Heart right ventricle (tissue), 16 donors: ENCODE results near the gene PACS2. TPM values are rescaled to one million over a fixed set of nuclear protein-coding genes. Genes with fewer than 3 reads are reported as not detected.
A peak's percentile ranks its signal among the peaks of the same experiment; 100 is the strongest.
"Not testable (repeated sequence)": the region's sequence is repeated elsewhere in the genome, so short reads cannot be mapped to it uniquely, and the experiment has no call there.

Experiments used
- ATAC-seq, 8 donors: fragments of 200-7000 bp; cut with Tn5 transposase; one replicate each; pipeline ENCODE4 v1.9.1; 2020; ENCODE audit warnings: mild to moderate bottlenecking in 8 of 8, moderate library complexity in 8 of 8, moderate number of reproducible peaks in 1 of 8
- DNase-seq, 2 donors: peaks; one replicate each; pipeline ENCODE4 v3.0.0-alpha.2; 2020
- H3K27ac ChIP-seq, 10 donors: fragments of 200-600 bp; sonication (generic) in 2 of 10; one replicate each; pipeline versions ENCODE4 v1.5.0 to v1.8.0; 2020 to 2022; ENCODE audit warnings: mild to moderate bottlenecking in 3 of 10
- H3K27me3 ChIP-seq, 7 donors: fragments of 200-600 bp; one replicate each; pipeline ENCODE4 v1.8.0; 2021 to 2022; ENCODE audit warnings: mild to moderate bottlenecking in 2 of 7
- H3K36me3 ChIP-seq, 9 donors: fragments of 200-600 bp; sonication (generic) in 1 of 9; one replicate each; pipeline versions ENCODE4 v1.5.0 to v1.8.0; 2020 to 2022; ENCODE audit warnings: mild to moderate bottlenecking in 2 of 9
- H3K4me1 ChIP-seq, 9 donors: fragments of 200-600 bp; sonication (generic) in 1 of 9; one replicate each; pipeline versions ENCODE4 v1.5.0 to v1.8.0; 2020 to 2022; ENCODE audit warnings: mild to moderate bottlenecking in 4 of 9
- H3K4me3 ChIP-seq, 10 donors: fragments of 200-600 bp; sonication (generic) in 2 of 10; one replicate each; pipeline versions ENCODE4 v1.5.0 to v1.8.0; 2020 to 2022; ENCODE audit warnings: mild to moderate bottlenecking in 7 of 10, moderate library complexity in 2 of 10
- H3K9me3 ChIP-seq, 11 donors: fragments of 200-600 bp in 10 of 11; sonication (generic) in 2 of 11; one replicate each; pipeline versions ENCODE4 v1.5.0 to v1.8.0; 2013 to 2022; ENCODE audit warnings: mild to moderate bottlenecking in 2 of 11, control low read depth in 1 of 11, moderate library complexity in 1 of 11
- WGBS, 2 donors: extraction: QIAGEN DNeasy Blood & Tissue Kit; methylation state at CpG; one replicate each; pipeline ENCODE4 v1.1.7; 2013; ENCODE audit warnings: inconsistent platforms in 1 of 2; 5-methylcytosine and 5-hydroxymethylcytosine counted together
- intact Hi-C, 10 donors: fragments of 100-400 bp; cut with DNase I; formaldehyde crosslinking; loops; one replicate each; pipeline versions ENCODE4 v1.11.1 to v1.14.2; 2022
- polyA plus RNA-seq, 2 donors: library from polyadenylated mRNA; stranded (reverse); fragments of 200-250 nt; gene quantifications; one replicate each; pipeline ENCODE4 v1.2.3, GENCODE V29; 2013
- total RNA-seq, 10 donors: library from RNA; stranded (reverse); fragmentation: NEBNext Ultra II Directional in 3 of 10; extraction: Animal tissue kit (Norgen Biotek cat#: 25700) in 3 of 10; gene quantifications; one replicate each; pipeline versions ENCODE4 v1.2.1 to v1.2.4, GENCODE V29; 2021 to 2023
- TF ChIP-seq, protein P1 (sequence below), 9 donors: fragments of 200-600 bp; sonication (generic) in 2 of 9; IDR thresholded peaks; one replicate each; pipeline versions ENCODE4 v1.5.0 to v1.8.0; 2021 to 2022; ENCODE audit warnings: antibody characterized with exemption in 9 of 9, mild to moderate bottlenecking in 5 of 9, moderate library complexity in 1 of 9
- donor health status: Arrhythmogenic right ventricular cardiomyopathy.
- donor health status: ischemic (EF 13 %, LVEDD 7.1; RV severe dilation, severe dysfunction).
- donor health status: healthy with polysubstance abuse.
- donor health status: DM: no; HTN: yes; CAD: no.
- donor health status: DM: no; HTN: no; CAD: no.
- donor health status: ischemic (EF 25% LVEDD 6.9; RV normal size, moderate dysfunction).
- donor health status: ischemic (EF 25% LVEDD 5.7; RV mildly dilated, moderate dysfunction).
- donor health status: healthy.
- donor health status: DM: yes; HTN: yes; CAD: no.
- donor health status: Ischemic cardiomyopathy.
- donor health status: ischemic (EF 35%, LVEDD 5.7; RV mildly dilated, moderate dysfunction).
- donor health status: nonischemic (EF 11% LVEDD 7.7; RV severe dilation, severe dysfunction).
- donor health status: DM: yes; HTN: yes; CAD: no.
- donor health status: PGD.
- donor health status: ischemic (EF 29% LVEDD 5.4; RV normal size, mild dysfunction).
- donor health status: nonischemic (EF 23%, LVEDD 6.1; RV moderate dilation, normal function).

PACS2 gene
- total and polyA plus RNA-seq, 12 donors: 41.8 to 123 (median 54.6) TPM

DNA sequence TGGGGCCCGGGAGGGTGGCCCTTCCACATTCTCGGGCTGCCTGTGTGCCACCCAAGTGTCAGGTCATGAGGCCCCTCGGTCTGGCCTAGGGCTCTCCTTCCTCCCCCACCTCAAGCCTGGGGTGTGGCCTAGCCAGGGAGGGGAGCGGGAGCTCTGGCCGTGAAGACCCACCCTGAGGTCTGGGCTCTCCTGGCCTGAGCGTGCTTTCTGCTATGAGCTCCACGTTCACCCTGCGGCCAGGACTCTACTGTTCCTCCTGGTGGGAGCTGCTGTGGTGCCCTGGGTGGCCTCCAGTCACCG lies 12.0 kb downstream of the PACS2 start:
- DNase-seq: no peak
- WGBS, 2 donors: 75 to 85% methylated on average over 9 of the region's 9 CpGs
- Histone ChIP-seq H3K9me3 (no peaks in the 10 kb centered on the region), H3K36me3 (peaks cover 0 to 5% (median 0%) of the 10 kb centered on the region in 9 donors), H3K27ac (peak overlapping the region in 8 of 10 donors; percentile 31 to 75 (median 46)), H3K27me3 (no peaks in the 10 kb centered on the region), H3K4me1 (peaks cover 45 to 90% (median 82%) of the 10 kb centered on the region in 9 donors), H3K4me3 (no peak overlapping the region)
- intact Hi-C loops: no loop called here
- TF ChIP-seq, protein P1, sequence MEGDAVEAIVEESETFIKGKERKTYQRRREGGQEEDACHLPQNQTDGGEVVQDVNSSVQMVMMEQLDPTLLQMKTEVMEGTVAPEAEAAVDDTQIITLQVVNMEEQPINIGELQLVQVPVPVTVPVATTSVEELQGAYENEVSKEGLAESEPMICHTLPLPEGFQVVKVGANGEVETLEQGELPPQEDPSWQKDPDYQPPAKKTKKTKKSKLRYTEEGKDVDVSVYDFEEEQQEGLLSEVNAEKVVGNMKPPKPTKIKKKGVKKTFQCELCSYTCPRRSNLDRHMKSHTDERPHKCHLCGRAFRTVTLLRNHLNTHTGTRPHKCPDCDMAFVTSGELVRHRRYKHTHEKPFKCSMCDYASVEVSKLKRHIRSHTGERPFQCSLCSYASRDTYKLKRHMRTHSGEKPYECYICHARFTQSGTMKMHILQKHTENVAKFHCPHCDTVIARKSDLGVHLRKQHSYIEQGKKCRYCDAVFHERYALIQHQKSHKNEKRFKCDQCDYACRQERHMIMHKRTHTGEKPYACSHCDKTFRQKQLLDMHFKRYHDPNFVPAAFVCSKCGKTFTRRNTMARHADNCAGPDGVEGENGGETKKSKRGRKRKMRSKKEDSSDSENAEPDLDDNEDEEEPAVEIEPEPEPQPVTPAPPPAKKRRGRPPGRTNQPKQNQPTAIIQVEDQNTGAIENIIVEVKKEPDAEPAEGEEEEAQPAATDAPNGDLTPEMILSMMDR (IDR thresholded peaks at IDR 0.05): no peak
- no peak for ATAC-seq

- TF ChIP-seq, protein P1 (IDR thresholded peaks at IDR 0.05): no peak
- Histone ChIP-seq H3K27ac (peak overlapping the region in 8 of 10 donors; percentile 31 to 75 (median 46)), H3K4me3 (peak overlapping the region in 2 of 10 donors; percentile 1 to 17), H3K36me3 (peaks cover 0 to 5% (median 0%) of the 10 kb centered on the region in 9 donors), H3K4me1 (peaks cover 45 to 95% (median 82%) of the 10 kb centered on the region in 9 donors), H3K9me3 (no peaks in the 10 kb centered on the region), H3K27me3 (no peaks in the 10 kb centered on the region)
- WGBS, 2 donors: 60 to 63% methylated on average over 32 to 34 of the region's 34 CpGs
- intact Hi-C loops: no loop called here
- DNase-seq: no peak
- ATAC-seq: peak in 7 of 8 donors; percentile 20 to 61 (median 33)
Measured at GRCh38 chr14:105326891-105327694, 12.5 kb downstream of the PACS2 start.

DNA sequence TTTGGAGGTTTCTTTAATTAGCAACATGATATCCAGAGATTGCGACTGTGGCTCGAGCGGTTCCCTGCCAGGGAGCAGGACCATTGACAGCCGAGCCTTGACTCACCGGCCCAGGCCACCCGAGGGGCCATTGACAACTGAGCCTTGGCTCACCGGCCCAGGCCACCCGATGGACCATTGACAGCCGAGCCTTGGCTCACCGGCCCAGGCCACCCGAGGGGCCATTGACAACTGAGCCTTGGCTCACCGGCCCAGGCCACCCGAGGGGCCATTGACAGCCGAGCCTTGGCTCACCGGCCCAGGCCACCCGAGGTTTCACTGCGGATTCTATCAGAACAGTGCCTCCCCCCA lies 13.1 kb downstream of the PACS2 start:
- Histone ChIP-seq H3K4me1 (peaks cover 45 to 99% (median 87%) of the 10 kb centered on the region in 9 donors), H3K27ac (peak overlapping the region in 6 of 10 donors; percentile 33 to 75 (median 44))
- intact Hi-C loops, DNase-seq, ATAC-seq, H3K27me3 ChIP-seq, H3K9me3 ChIP-seq, H3K36me3 ChIP-seq, H3K4me3 ChIP-seq: not testable (repeated sequence)
- 61 to 63% methylated on average over 17 of the region's 17 CpGs for WGBS, 2 donors

DNA sequence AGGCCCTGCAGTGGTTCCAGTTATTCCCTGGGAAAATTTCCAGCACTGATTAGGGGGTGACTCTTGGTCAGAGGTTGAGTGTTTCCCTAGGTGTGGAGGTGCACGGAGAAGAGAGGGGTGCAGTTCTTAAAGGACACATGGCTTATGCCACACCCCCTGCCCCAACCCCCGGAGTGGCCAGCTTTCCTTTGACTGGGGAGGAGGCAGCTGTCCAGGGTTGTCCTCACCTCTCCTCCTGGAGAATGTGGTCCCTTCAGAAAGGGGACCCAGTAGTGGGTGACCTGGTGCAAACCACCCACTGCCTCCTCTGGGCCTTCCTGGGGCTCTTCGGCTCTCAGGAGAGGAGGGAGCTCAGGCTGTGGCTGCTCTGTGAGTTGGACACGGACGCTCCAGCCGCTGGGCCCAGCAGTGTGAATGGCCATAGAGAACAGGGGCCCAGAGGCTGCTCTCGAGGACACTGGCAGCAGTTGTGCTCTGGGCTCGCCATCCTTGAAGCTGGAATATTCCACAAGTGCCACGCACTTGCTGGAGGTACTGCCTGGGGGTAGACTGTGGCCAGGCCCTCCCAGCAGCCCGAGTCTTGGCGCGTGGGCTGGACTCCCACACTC lies 13.6 kb downstream of the PACS2 start:
- H3K27me3 ChIP-seq: no peaks in the 10 kb centered on the region
- no peak for ATAC-seq
- WGBS, 2 donors: 59 to 67% methylated on average over 12 of the region's 12 CpGs
- H3K27ac ChIP-seq: peak overlapping the region in 8 of 10 donors; percentile 19 to 75 (median 44)
- H3K36me3 ChIP-seq: peaks cover 0 to 2% (median 0%) of the 10 kb centered on the region in 9 donors
- TF ChIP-seq, protein P1 (IDR thresholded peaks at IDR 0.05): no peak
- no peak overlapping the region for H3K4me3 ChIP-seq
- intact Hi-C loops: no loop called here
- no peaks in the 10 kb centered on the region for H3K9me3 ChIP-seq
- H3K4me1 ChIP-seq: peaks cover 45 to 99% (median 84%) of the 10 kb centered on the region in 9 donors
- DNase-seq: no peak
